ENCODE data around the gene CYB561D1.

CYB561D1 gene

DNA sequence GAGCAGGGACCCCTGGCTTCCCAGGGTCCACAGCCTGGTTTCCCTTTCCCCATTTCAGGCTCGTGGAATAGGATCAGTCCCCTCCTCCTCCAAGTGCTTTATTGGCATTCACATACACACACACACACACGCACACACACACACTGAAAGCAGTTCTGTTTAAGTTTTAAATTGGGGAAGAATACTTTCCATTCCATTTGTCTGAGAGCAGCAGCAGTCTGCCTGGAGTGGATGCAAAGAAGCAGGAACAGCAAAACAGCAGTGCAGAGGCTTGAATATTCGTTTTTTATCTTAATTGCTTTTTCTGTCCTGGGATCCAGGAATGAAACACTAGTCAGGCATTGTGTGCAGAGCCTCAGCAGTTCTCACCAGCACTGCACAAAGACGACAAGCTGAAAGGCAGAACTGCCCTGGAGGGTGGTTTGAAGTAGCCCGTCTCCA, 7.1 kb downstream of the CYB561D1 start:
- DNase-seq (ENCODE audit: low read depth, low spot score), result no peak

DNA sequence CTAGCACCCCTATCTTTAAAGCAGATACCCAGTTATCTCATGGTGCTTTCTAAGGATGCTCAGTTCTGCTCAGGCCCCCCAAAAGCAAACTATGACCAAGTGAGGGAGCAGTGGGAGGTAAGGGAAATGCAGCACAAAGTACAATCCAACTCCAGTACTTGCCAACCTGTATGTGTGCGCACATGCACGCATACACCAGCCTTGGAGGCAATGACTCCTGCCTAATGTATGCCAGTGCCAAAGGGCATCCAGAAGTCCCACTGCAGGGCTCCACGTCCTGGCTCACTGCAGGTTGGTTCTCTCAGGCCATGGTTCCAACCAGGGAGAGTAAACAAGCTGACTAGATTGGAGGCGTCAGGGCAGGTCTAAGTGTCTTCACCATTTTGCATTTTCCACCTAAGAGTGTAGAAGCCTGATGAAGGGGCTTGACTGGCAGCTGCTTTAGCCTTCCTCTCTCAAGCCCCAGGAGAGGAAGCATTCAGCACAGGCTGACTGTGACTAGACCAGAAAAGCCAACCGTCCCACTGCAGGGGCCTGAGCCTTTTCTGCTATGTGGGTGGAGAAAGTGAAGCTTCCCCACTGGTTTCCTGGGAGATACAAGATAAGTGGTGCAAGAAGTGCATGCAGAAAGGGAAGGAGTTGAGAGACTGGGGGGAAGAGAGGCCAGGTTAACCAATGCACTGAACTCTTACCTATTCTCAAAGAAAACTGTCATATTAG, 7.9 kb downstream of the CYB561D1 start:
- no peak for DNase-seq (ENCODE audit: low read depth, low spot score)

DNA sequence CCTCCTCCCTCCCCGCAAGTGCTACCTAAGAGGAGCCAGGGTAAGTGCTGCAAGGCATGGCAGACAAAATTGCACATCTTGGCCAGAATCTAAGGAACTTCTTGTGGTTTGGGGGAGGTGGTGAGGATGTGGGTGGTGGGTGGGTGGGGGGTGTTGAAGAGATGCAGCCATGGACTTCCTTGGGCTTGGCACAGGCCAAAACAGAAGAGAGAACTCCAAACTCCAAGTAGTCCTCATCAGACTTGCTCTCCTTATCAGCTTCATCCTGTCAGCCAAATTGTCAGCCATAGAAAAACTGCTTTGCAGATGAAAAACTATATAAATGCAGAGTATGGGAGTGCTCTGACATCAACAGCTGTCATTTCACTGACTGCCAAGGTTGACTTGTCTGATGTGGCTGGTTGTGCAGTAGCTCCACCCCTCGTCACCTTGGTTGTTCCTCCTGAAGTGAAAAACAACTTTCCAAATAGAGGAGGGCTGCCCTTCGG, 8.5 kb downstream of the CYB561D1 start:
- DNase-seq (ENCODE audit: low read depth, low spot score), result no peak

DNA sequence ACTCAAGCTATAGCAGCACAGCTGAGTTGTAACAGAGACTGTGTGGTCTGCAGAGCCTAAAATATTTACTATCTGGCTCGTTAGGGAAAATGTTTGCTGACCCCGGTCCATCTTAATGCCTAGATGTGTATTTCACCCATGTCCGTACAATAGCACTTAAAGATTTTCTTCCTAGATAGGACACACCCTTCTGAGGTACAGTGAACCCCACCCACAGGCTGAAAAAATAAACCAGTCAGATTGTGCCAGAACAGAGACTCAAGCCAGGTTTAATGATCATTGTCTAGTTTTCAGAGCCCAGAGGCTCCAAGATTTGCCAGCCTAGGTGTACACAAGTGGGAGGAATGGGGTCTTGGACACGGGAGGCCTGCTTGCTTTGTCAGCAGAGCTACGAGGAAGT, 10.0 kb downstream of the CYB561D1 start:
- DNase-seq (ENCODE audit: low read depth, low spot score), result no peak

DNA sequence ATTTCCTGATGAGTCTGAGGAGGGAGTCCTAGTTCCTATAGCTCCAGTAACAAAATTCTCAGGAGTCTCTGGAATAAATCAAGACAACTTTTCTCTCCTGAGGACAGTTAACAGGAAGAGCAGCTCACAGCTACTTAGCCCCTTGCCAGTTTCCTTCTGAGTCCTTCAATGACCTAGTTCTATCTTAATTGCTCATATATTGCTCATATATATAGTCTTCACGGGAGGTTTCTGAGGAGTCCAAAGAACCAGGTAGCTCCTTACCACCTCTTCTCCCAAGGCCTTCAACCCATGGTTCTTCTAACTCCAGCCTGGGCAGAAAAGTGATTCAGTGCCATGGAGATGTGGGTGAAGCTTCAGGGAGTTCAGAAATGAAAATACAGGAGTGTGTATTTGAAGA, 11.1 kb downstream of the CYB561D1 start:
- no peak for DNase-seq (ENCODE audit: low read depth, low spot score)

DNA sequence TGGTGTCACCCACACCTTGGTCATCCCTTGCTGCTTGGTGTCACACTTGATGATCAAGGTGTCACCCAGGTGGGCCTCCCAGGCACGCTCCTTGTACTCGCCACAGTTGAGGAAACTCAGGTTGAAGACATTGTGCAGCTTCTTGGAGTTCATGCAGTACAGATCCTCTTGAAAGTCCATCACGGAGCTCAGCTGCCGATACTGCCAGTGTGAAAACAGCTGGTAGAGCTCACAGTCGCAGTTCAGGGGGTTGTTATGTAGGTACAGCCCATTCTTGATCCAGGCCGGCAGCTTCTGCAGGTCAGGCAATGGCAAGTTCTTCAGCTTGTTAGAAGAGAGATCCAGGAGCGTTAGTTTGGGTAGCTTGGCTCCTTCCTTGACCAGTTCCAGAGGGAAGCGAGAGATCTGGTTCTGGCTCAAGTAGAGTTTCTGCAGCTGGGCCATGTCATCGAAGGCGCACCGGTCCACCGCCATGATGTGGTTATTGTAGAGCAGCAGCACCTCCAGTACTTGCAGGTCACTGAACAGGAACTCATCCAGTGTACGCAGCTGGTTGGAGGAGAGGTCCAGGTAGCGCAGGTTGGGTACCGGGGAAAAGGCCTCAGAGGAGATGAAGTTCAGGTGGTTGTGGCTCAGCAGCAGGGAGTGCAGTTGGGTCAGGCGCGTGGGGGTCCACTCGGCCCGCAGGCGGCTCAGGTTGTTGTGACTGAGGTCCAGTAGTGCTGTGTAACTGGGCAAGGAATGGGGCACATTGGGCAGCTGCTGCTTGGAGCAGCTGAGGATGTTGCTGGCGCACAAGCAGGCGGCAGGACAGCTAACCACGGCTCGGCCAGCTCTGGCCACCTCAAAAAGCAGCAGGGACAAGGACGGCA, 14.3 kb downstream of the CYB561D1 start:
- DNase-seq (ENCODE audit: low read depth, low spot score), result no peak

DNA sequence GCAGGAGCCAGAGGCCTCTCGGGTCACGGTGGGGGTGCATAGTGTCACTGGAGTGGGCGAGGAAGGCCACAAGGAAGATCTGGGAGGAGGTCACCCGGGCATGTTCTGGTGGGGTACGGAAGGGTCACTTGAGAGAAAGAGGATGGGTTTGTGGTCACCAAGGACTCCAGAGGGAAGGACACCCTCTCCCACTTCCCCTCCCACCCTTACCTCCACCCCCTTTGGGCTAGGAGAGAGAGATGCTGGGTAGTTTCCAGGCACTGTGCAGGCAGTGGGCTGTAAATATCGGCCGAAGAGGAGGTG, 14.9 kb downstream of the CYB561D1 start:
- no peak for DNase-seq (ENCODE audit: low read depth, low spot score)

DNA sequence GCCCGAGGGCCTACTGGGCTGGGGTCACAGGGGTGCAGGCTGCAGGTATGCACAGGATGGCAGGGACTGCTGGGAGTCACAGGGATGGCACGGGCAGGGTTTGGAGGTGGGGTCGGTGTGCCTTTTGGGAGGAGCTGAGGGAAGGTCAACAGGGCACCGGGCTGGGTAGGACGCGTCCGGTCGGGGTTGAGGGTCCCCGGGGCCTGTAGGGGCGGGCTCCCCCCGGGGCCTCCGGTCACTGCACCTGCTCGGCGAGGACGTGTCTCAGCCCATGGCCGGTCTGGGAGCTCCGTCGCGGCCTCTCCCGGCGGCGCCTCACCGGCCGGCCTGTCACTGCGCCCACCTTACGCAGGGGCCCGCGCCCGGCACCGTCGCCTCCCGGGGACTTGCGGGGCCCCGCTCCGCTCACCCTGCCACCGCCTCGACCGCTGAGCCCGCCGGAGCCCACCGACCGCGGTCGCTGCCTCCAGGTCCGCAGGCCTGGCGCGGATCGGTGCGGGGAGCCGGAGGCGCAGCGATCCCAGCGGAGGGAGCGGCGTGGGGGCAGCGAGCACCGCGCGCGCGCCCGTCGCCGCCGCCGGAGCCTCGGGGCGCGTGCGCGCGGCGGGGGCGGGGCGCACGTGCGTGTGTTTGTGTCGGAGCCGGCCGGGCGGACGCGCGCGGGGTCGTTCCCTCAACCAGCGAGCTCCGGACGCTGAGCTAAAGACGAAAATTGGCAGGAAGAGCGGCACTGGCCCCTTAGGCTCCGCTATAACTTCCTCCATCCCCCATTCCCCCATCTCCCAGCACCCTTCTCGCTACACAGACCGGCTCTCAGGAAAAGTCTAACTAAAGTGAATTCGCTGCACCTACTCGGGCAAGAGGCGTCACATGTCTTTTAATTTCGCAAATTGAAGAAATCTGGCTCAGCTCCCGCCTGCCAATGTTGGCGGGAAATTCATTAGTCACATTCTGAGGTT, 15.6 kb downstream of the CYB561D1 start, which contains the start of gene AMIGO1:
Gene AMIGO1 (minus strand): TSS at position 552 of the 959 bp plus-strand sequence. CDS start 815 bp downstream, outside the sequence.
- peak; percentile 32 for DNase-seq (ENCODE audit: low read depth, low spot score)

DNA sequence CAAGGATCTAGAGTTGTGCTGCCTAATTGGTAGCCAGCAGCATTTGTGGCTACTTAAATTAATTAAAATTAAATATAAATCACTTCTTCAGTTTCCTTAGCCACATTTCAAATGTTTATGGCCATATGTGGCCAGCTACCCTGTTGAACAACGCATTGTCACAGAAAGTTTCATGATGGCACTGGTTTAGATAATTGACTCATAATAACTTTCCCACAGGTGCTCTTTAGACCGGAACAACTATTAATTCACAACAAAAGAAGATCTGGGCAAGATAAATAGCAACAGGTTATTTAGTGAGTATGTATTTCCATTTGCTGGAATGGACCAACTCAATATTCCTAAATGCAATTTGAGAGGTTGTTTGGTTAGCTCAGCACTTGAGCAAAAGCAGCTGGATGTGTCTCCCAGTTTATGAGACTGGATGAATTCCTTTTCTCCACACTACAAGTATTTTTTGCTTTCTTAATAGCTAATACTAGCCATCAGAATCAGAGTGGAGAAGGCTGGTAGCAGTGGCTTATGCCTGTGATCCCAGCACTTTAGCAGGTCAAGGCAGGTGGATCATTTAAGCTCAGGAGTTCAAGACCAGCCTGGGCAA, 19.3 kb downstream of the CYB561D1 start:
- DNase-seq (ENCODE audit: low read depth, low spot score), result no peak

DNA sequence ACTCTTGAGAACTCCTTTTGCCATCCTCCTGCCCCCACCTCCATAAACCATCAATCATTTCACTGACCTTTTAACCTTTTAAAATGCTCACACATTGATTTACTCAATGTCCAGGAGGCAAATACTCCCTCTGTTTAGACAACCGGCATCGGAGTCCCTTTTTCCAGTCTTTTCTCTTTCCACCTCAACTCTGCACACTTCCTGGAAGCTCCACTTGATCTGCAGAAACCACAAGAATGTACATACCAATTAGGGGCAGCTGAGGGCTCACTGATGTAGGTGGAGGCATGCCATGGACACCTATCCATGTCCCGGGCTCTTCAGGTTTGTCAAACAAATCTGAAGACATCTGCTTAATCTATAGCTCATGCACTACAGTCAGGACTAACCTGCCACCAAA, 21.0 kb downstream of the CYB561D1 start:
- DNase-seq (ENCODE audit: low read depth, low spot score), result no peak

DNA sequence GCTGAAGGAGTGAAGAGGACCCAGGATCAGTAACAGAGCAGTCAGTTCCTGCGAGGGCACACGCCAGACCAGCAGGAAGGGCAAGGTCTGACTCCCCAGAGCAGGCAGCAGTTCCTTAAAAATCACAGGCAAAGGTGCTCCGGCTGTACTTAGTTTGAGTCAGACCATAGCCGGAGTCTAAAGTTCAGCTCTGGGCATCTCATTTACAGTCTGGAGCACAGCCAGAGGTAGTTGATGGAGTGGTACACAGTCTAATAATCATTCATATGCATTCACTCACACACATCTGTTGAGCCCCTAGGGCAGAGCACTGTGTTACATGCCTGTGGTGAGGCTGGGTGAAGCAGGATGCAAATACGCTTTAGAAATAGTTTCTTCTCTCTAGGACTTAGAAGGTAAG, 23.0 kb downstream of the CYB561D1 start:
- DNase-seq (ENCODE audit: low read depth, low spot score), result no peak

DNA sequence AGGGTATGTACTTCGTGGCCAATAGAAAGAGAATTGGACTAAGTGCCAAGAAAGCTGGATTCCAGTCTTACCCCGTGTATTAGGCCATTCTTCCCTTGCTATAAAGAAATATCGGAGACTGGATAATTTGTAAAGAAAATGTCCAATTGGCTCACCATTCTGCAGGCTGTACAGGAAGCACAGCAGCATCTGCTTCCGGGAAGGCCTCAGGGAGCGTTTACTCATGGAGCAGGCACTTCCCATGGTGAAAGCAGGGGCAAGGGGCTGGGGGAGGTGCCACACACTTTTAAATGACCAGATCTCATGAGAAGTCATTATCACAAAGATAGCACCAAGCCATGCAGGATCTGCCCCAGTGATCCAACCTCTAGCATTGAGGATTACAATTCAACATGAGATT, 23.4 kb downstream of the CYB561D1 start:
- no peak for DNase-seq (ENCODE audit: low read depth, low spot score)

DNA sequence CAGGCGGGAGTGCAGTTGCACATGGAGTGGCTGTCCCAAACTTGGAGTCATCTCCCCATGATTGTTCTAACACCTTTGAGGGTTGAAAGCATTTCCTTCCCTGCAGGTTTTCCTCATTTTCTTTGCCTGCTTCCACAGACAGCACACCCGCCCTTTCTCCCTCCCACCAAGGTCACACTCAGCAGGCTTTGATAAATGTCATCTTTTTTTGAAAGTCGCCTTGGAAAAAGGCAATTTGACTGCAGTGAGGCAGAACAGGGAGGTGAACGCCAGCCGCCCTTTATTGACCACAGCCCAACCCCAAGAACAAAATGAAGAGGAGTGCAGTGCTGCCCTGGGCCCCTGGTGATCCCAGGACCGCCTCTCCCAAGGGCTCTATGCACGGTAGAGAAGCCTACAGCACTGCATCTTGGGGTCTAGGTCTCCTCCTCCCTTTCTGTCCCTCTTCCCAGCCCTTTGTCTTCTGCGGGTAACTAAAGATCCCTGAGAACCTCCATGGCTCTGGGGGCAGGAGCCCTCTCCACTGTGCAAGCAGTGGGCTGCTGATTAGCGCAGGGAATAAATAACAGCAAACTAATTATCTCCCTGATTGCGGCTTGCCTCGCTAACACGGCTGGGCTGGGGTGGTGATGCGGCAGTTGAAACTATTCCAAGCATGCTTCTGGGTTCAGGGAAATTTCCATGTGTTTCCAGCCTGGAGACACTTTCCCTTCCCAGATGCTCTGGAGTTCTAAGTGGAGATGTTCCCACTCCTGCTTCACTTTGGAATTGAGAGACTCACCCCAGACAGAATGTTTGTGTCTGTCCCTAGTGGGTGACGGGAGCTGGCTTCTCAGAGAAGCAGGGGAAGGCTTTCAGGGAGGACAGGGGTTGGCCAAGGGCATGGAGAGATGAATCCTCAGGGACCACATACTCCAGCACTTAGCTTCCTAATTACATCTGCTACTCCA, 27.4 kb downstream of the CYB561D1 start:
- no peak for DNase-seq (ENCODE audit: low read depth, low spot score)

DNA sequence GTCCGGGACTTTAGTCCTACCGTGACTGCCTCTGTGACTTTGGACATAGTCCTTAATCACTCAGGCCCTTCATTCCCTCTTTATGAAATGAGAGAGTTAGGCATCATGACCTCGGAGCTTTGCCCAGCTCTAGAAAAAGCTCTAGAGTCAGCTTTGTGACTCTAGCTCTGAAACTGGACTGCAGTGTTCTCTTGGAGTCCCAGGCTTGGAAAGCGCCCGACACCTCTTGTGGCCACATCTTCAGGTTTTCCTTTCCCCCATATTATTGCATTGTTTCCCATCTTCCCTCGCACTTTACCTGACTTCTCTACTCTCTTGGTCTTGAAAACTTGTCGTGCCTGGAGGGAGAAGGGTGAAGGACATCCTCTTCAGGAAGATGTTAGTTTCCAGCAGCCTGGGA, 28.1 kb downstream of the CYB561D1 start:
- no peak for DNase-seq (ENCODE audit: low read depth, low spot score)

DNA sequence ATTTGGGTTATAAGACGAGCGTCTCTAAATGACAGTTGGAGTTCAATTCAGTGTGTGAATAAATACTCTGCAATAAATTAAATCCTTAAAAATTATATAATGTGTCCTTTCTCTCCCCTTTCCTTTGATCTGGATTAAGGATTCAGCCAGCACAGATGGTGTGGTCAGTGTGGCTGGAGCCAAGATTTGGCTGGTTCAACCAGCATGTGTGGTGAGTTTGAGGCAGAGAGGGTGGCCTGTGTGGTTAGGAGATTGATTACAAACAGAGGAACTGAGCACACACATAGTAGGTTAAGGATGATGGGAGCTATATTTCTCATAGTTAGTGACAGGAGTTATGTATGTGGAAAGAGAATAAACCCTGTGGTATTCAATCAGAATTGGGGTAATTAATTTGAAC, 29.8 kb downstream of the CYB561D1 start:
- no peak for DNase-seq (ENCODE audit: low read depth, low spot score)

DNA sequence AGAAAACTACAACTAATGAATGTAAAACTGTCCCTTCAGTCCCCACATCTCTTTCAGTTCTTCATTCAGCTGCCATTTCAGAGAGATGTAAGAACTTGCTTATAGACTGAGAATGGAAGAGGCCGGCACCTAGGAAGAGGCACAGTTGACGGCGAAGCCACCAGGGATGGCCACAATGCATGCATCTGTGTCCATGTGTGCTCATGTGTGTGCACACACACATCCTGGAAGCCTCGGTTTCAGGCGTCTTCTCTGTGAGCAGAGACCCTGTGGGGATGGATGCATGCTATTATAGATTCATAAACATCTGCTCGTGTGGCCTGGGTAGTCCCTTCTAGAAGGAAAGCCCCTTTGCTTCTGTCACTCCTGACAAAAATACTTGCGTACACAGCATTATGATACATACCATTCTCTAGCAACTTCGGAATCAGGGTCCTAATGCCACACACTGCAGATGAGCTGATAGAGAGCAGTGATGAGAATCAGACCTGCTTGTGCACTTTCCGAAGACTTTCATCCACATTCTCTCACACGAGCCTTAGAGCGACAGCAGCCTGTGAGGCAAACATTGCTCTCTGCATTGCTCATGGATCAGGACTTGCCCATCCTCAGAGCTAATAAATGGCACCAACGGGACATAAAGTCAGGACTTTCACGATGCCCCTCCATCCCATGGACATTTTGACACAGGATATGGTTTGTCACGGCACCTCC, 33.4 kb downstream of the CYB561D1 start:
- DNase-seq (ENCODE audit: low read depth, low spot score), result no peak

DNA sequence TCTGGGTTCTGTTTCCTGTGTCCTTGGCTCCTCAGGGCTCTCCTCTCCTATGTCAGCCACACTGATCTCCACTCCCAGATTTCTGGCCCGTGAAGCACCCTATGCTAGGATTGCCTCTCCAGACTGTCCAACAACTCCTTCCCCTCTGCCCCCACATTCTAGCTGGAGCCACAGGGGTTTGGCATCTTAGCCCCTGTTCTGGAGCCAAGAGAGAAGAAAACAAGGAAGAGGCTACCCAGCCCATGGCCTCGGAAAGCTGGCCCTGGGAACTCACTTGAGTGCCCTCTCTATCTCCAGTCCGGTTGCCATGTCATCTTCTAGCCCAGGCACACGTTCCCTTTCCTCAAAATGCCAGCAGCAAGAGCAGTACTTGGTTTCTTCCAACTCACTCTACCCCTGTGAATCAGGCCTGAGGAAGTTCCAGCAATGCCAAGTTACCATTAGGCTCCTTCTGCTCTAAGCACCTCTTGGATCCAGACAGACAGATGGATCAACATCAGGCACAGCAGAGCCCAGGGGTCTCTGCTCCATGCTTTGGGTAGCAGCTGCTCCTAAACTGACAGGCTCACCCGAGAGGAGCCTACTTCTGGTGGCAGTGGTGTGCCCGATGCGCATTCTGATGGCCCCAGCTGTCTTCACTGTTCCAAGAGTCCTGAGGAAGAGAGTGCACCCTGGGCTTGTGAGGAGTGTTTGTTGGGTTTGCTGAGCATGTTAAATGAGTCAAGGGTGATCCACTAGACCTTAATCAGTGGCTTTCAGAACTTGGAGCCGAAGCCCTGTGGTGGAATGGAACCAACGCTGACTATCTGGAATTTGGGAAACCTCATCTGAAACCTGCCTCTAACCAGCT, 34.2 kb downstream of the CYB561D1 start:
- no peak for DNase-seq (ENCODE audit: low read depth, low spot score)

DNA sequence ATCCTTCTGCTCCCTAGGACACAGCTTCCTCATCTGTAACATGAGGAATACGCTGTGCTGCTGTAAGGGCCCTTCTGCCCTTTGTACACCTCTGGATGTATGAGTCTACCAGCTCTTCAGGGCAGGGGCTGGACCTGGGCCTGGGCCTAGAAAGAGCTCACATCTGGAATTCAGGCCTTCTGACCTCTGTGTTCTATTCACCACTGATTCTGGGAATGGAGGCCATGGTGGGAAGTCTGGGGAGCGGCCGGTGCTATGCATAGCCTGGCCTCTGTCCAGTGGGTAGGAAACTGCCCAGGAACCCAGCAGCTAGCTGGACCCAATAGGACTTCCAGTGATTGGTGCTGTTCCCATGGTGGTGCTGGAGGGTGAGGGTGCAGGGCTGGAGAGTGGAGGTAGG, 34.8 kb downstream of the CYB561D1 start:
- no peak for DNase-seq (ENCODE audit: low read depth, low spot score)
